ENCODE data around the gene ELMO1.

GRCh38 chr7:37399876-37400421, 48.7 kb downstream of the ELMO1 start:
- no peak for TF ChIP-seq POLR2A (IDR thresholded peaks at IDR 0.05)
- TF ChIP-seq, protein P1, sequence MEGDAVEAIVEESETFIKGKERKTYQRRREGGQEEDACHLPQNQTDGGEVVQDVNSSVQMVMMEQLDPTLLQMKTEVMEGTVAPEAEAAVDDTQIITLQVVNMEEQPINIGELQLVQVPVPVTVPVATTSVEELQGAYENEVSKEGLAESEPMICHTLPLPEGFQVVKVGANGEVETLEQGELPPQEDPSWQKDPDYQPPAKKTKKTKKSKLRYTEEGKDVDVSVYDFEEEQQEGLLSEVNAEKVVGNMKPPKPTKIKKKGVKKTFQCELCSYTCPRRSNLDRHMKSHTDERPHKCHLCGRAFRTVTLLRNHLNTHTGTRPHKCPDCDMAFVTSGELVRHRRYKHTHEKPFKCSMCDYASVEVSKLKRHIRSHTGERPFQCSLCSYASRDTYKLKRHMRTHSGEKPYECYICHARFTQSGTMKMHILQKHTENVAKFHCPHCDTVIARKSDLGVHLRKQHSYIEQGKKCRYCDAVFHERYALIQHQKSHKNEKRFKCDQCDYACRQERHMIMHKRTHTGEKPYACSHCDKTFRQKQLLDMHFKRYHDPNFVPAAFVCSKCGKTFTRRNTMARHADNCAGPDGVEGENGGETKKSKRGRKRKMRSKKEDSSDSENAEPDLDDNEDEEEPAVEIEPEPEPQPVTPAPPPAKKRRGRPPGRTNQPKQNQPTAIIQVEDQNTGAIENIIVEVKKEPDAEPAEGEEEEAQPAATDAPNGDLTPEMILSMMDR (IDR thresholded peaks at IDR 0.05 in 8 of 11, conservative IDR thresholded peaks at IDR 0.05 in 3 of 11) = no peak

Data from spleen (tissue), 7 donors.